IMR-90 (cell line): ENCODE measurements around the gene ZNF282. TPM values are rescaled to one million over a fixed set of nuclear protein-coding genes. Genes with fewer than 3 reads are reported as not detected.

Source experiments
- ATAC-seq: fragments of 200-7000 bp; cut with Tn5 transposase; 2 replicates; pipeline ENCODE4 v1.9.1; 2020; ENCODE audit warnings: low read depth, mild to moderate bottlenecking, moderate library complexity
- BruUV-seq: library from RNA; stranded (reverse); fragments of 400-500 nt; replicated peaks from 2 replicates; lab custom pipeline; 2021; lab: Mats Ljungman, UMichigan
- CTCF ChIA-PET: fragments of 300-600 bp; formaldehyde crosslinking; extraction: SDS; loops from one replicate; lab custom pipeline; 2021; ENCODE audit warnings: antibody characterized with exemption; lab: Yijun Ruan, JAX
- POLR2A ChIA-PET: fragments of 300-600 bp; sonication (Branson Sonifier 250); formaldehyde crosslinking; loops from one replicate; lab custom pipeline; 2022; ENCODE audit warnings: antibody characterized with exemption; ENCODE audit not compliant: unreplicated experiment; lab: Charles Lee
- DNase-seq: peaks from one replicate; pipeline ENCODE4 v3.0.0; 2013
- H2AFZ ChIP-seq: replicated peaks from 2 replicates; pipeline ENCODE3; 2013; ENCODE audit warnings: low read length, mild to moderate bottlenecking; ENCODE audit not compliant: poor library complexity
- H2AK5ac ChIP-seq: 2 replicates; pipeline ENCODE4 v1.6.1; 2013; ENCODE audit warnings: low read depth, low read length, inconsistent platforms
- H2AK9ac ChIP-seq: replicated peaks from 2 replicates; pipeline ENCODE3; 2013; ENCODE audit warnings: mild to moderate bottlenecking, low read depth, low read length, moderate library complexity; ENCODE audit not compliant: poor library complexity
- H2BK120ac ChIP-seq: 2 replicates; pipeline ENCODE4 v1.6.1; 2013; ENCODE audit warnings: low read depth, low read length, inconsistent platforms
- H2BK15ac ChIP-seq: 3 replicates; pipeline ENCODE4 v1.6.1; 2013; ENCODE audit warnings: low read depth, low read length, inconsistent platforms
- H2BK20ac ChIP-seq: 2 replicates; pipeline ENCODE4 v1.6.1; 2013; ENCODE audit warnings: low read depth, mild to moderate bottlenecking, inconsistent platforms, low read length, moderate library complexity
- H2BK5ac ChIP-seq: 2 replicates; pipeline ENCODE4 v1.6.1; 2013; ENCODE audit warnings: mild to moderate bottlenecking, low read depth, low read length, inconsistent platforms; ENCODE audit not compliant: poor library complexity, severe bottlenecking
- H3K14ac ChIP-seq: replicated peaks from 2 replicates; pipeline ENCODE4 v1.6.1; 2013; ENCODE audit warnings: low read depth, low read length, inconsistent platforms
- H3K18ac ChIP-seq: 2 replicates; pipeline ENCODE4 v1.6.1; 2013; ENCODE audit warnings: low read depth, low read length, control low read depth
- H3K23ac ChIP-seq: 2 replicates; pipeline ENCODE4 v1.6.1; 2013; ENCODE audit warnings: low read depth, low read length, inconsistent platforms
- H3K27ac ChIP-seq: 2 replicates; pipeline ENCODE4 v1.5.1; 2013; ENCODE audit warnings: mild to moderate bottlenecking, control low read depth, low read length; ENCODE audit not compliant: insufficient read depth
- H3K27me3 ChIP-seq: 2 replicates; pipeline ENCODE4 v1.6.1; 2013; ENCODE audit warnings: low read length; ENCODE audit not compliant: control insufficient read depth, insufficient read depth
- H3K36me3 ChIP-seq: 2 replicates; pipeline ENCODE4 v1.6.1; 2013; ENCODE audit warnings: low read length, mixed read lengths; ENCODE audit not compliant: control insufficient read depth, insufficient read depth
- H3K4ac ChIP-seq: 2 replicates; pipeline ENCODE4 v1.6.1; 2013; ENCODE audit warnings: low read depth, low read length, inconsistent platforms
- H3K4me1 ChIP-seq: 2 replicates; pipeline ENCODE4 v1.6.1; 2013; ENCODE audit warnings: low read length, mixed read lengths; ENCODE audit not compliant: control insufficient read depth, insufficient read depth
- H3K4me2 ChIP-seq: 2 replicates; pipeline ENCODE4 v1.6.1; 2013; ENCODE audit warnings: low read depth, mild to moderate bottlenecking, control low read depth, low read length, moderate library complexity
- H3K4me3 ChIP-seq: 2 replicates; pipeline ENCODE4 v1.5.1; 2013; ENCODE audit warnings: low read depth, mild to moderate bottlenecking, control low read depth, low read length, moderate library complexity; ENCODE audit not compliant: insufficient read depth
- H3K56ac ChIP-seq: 2 replicates; pipeline ENCODE4 v1.6.1; 2013; ENCODE audit warnings: low read length, inconsistent platforms; ENCODE audit not compliant: insufficient read depth; ENCODE audit errors: extremely low read depth
- H3K79me1 ChIP-seq, 2 experiments: 2 replicates each; pipeline ENCODE4 v1.6.1; 2013; ENCODE audit warnings: low read length in 2 of 2, inconsistent platforms in 1 of 2, low read depth in 1 of 2
- H3K9ac ChIP-seq: 2 replicates; pipeline ENCODE4 v1.6.1; 2013; ENCODE audit warnings: low read depth, low read length, control low read depth
- H3K9me1 ChIP-seq: 2 replicates; pipeline ENCODE4 v1.6.1; 2013; ENCODE audit warnings: low read length, inconsistent platforms; ENCODE audit not compliant: insufficient read depth
- H3K9me3 ChIP-seq: 2 replicates; pipeline ENCODE4 v1.6.1; 2013; ENCODE audit warnings: low read length; ENCODE audit not compliant: control insufficient read depth, insufficient read depth
- H4K20me1 ChIP-seq: 2 replicates; pipeline ENCODE4 v1.6.1; 2013; ENCODE audit warnings: low read length, inconsistent platforms; ENCODE audit not compliant: insufficient read depth
- H4K5ac ChIP-seq: 2 replicates; pipeline ENCODE4 v1.6.1; 2013; ENCODE audit warnings: mild to moderate bottlenecking, low read depth, low read length, control low read depth
- H4K8ac ChIP-seq, 2 experiments: 2 replicates each; pipeline ENCODE4 v1.6.1; 2013; ENCODE audit warnings: low read depth in 2 of 2, low read length in 2 of 2, control low read depth in 1 of 2, inconsistent platforms in 1 of 2
- H4K91ac ChIP-seq: 2 replicates; pipeline ENCODE4 v1.6.1; 2013; ENCODE audit warnings: low read depth, low read length, inconsistent platforms; ENCODE audit not compliant: insufficient read depth
- BHLHE40 ChIP-seq: fragments of 150-350 bp; IDR thresholded peaks from 2 replicates; pipeline ENCODE4 v1.6.1; 2016; ENCODE audit warnings: mild to moderate bottlenecking, low read depth, low read length
- CEBPB ChIP-seq: IDR thresholded peaks from 2 replicates; pipeline ENCODE4 v1.6.1; 2012; ENCODE audit warnings: low read depth, low read length, improper control_type of control experiment
- CHD1 ChIP-seq: IDR thresholded peaks from 2 replicates; pipeline ENCODE4 v1.6.1; 2012; ENCODE audit warnings: low read depth, low read length, improper control_type of control experiment
- MAFK ChIP-seq: IDR thresholded peaks from 2 replicates; pipeline ENCODE4 v1.6.1; 2012; ENCODE audit warnings: low read depth, low read length, improper control_type of control experiment
- MAZ ChIP-seq: IDR thresholded peaks from 2 replicates; pipeline ENCODE4 v1.6.1; 2012; ENCODE audit warnings: low read depth, mild to moderate bottlenecking, low read length, improper control_type of control experiment, moderate library complexity, borderline replicate concordance
- NFE2L2 ChIP-seq: fragments of 150-350 bp; IDR thresholded peaks from 2 replicates; pipeline ENCODE4 v1.6.1; 2016; ENCODE audit warnings: low read depth, mild to moderate bottlenecking, low read length
- POLR2A ChIP-seq: IDR thresholded peaks from 2 replicates; pipeline ENCODE4 v1.6.1; 2012; ENCODE audit warnings: mild to moderate bottlenecking, low read depth, low read length
- RAD21 ChIP-seq: IDR thresholded peaks from 2 replicates; pipeline ENCODE4 v1.6.1; 2012; ENCODE audit warnings: low read length, improper control_type of control experiment
- RCOR1 ChIP-seq: IDR thresholded peaks from 2 replicates; pipeline ENCODE4 v1.6.1; 2012; ENCODE audit warnings: mild to moderate bottlenecking, low read length, improper control_type of control experiment; ENCODE audit not compliant: insufficient replicate concordance
- RFX5 ChIP-seq: IDR thresholded peaks from 2 replicates; pipeline ENCODE4 v1.8.0; 2012; ENCODE audit warnings: low read depth, mild to moderate bottlenecking, low read length, moderate library complexity
- SMC3 ChIP-seq: fragments of 150-350 bp; IDR thresholded peaks from 2 replicates; pipeline ENCODE4 v1.6.1; 2016; ENCODE audit warnings: low read depth, mild to moderate bottlenecking, antibody characterized with exemption, low read length, moderate library complexity
- WGBS, 2 experiments: methylation state at CpG; one replicate each; pipeline versions ENCODE4 v1.1.5 to v1.1.7; 2013; ENCODE audit warnings: missing lambda C conversion rate in 2 of 2; ENCODE audit not compliant: insufficient read length in 1 of 2; ENCODE audit errors: extremely low coverage in 2 of 2; 5-methylcytosine and 5-hydroxymethylcytosine counted together
- dilution Hi-C: fragments of 300-500 bp; cut with HindIII; formaldehyde crosslinking; loops from one replicate; pipeline ENCODE4 v1.14.3; 2018; ENCODE audit warnings: low sequenced_read_pairs; ENCODE audit not compliant: unreplicated experiment
- in situ Hi-C: fragments of 300-500 bp; cut with MboI; formaldehyde crosslinking; loops from 3 replicates; pipeline ENCODE4 v1.14.3; 2019; ENCODE audit warnings: low sequenced_read_pairs, inconsistent platforms, mixed read lengths
- intact Hi-C: fragments of 100-400 bp; cut with micrococcal nuclease; formaldehyde crosslinking; loops from 2 replicates; pipeline ENCODE4 v1.10.0; 2022
- polyA plus RNA-seq, 3 experiments: library from polyadenylated mRNA; depleted of rRNA; stranded (reverse); fragments of >200 nt; gene quantifications; 2 replicates each; pipeline ENCODE4 v1.2.3, GENCODE V29; 2012; ENCODE audit warnings: low replicate concordance in 1 of 3
- total RNA-seq: library from RNA; depleted of rRNA; stranded (reverse); fragments of >200 nt; gene quantifications from 2 replicates; pipeline ENCODE4 v1.2.3, GENCODE V29; 2012
- TF ChIP-seq, protein P1 (sequence below): conservative IDR thresholded peaks from 2 replicates; pipeline ENCODE4 v1.5.1; 2012; ENCODE audit warnings: mild to moderate bottlenecking, low read depth, low read length, improper control_type of control experiment
- TF ChIP-seq, protein P2 (sequence below): fragments of 150-350 bp; IDR thresholded peaks from 2 replicates; pipeline ENCODE4 v1.6.1; 2017; ENCODE audit warnings: mild to moderate bottlenecking, antibody characterized with exemption, low read length, low read depth

The ZNF282 gene
- total and polyA plus RNA-seq, 2 of the 4 experiments (the other 2 are of a cell fraction): 7.2 to 11.9 TPM

- Histone ChIP-seq H3K27me3 (no peaks in the 10 kb centered on the region), H2AK9ac (no peak overlapping the region), H3K9me3 (no peaks in the 10 kb centered on the region), H2BK5ac (no peak overlapping the region), H2AK5ac (no peak overlapping the region), H4K91ac (no peak overlapping the region), H3K14ac (no peak overlapping the region), H2AFZ (no peak overlapping the region), H3K4me2 (no peak overlapping the region), H3K9me1 (peaks cover 4% of the 10 kb centered on the region; the same call in 1 of the 2 replicates), H3K27ac (no peak overlapping the region), H3K36me3 (peaks cover 30% of the 10 kb centered on the region), H3K9ac (no peak overlapping the region), H4K5ac (no peak overlapping the region), H4K20me1 (0 out of 2 replicates have a peak, but pooled peaks cover 3% of the 10 kb centered on the region), H3K79me1 (peaks cover 16 to 17% of the 10 kb centered on the region in 2 experiments; a peak in 3 of 4 replicates), H3K4me3 (no peak overlapping the region), H3K56ac (no peak overlapping the region), H2BK15ac (no peak overlapping the region), H2BK20ac (no peak overlapping the region), H2BK120ac (no peak overlapping the region), H3K4ac (no peak overlapping the region), H4K8ac (no peak overlapping the region), H3K18ac (no peak overlapping the region), H3K23ac (no peak overlapping the region), H3K4me1 (no peaks in the 10 kb centered on the region)
- in situ Hi-C loops: no loop called here
- POLR2A ChIA-PET: no interaction called here
- DNase-seq (no peak), ATAC-seq (no peak)
- intact Hi-C loops: no loop called here
- CTCF ChIA-PET: no interaction called here
- BruUV-seq: no TSS peak
- no peak for TF ChIP-seq SMC3
- no peak for TF ChIP-seq POLR2A
- no peak for TF ChIP-seq RFX5
- TF ChIP-seq BHLHE40: no peak
- TF ChIP-seq RAD21: no peak
- TF ChIP-seq, protein P1, sequence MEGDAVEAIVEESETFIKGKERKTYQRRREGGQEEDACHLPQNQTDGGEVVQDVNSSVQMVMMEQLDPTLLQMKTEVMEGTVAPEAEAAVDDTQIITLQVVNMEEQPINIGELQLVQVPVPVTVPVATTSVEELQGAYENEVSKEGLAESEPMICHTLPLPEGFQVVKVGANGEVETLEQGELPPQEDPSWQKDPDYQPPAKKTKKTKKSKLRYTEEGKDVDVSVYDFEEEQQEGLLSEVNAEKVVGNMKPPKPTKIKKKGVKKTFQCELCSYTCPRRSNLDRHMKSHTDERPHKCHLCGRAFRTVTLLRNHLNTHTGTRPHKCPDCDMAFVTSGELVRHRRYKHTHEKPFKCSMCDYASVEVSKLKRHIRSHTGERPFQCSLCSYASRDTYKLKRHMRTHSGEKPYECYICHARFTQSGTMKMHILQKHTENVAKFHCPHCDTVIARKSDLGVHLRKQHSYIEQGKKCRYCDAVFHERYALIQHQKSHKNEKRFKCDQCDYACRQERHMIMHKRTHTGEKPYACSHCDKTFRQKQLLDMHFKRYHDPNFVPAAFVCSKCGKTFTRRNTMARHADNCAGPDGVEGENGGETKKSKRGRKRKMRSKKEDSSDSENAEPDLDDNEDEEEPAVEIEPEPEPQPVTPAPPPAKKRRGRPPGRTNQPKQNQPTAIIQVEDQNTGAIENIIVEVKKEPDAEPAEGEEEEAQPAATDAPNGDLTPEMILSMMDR: no peak
- no peak for TF ChIP-seq RCOR1
- no peak for TF ChIP-seq MAFK
- TF ChIP-seq, protein P2, sequence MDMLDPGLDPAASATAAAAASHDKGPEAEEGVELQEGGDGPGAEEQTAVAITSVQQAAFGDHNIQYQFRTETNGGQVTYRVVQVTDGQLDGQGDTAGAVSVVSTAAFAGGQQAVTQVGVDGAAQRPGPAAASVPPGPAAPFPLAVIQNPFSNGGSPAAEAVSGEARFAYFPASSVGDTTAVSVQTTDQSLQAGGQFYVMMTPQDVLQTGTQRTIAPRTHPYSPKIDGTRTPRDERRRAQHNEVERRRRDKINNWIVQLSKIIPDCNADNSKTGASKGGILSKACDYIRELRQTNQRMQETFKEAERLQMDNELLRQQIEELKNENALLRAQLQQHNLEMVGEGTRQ: no peak
- no peak for TF ChIP-seq MAZ
- TF ChIP-seq NFE2L2: no peak
- no peak for TF ChIP-seq CEBPB
- no peak for TF ChIP-seq CHD1
- dilution Hi-C loops: no loop called here
- no CpG with 5 or more reads among the region's 2 CpGs for WGBS, 2 experiments
Observed at GRCh38 chr7:149175150-149175549, 20.2 kb upstream of the ZNF282 start.
